Fibroblast of villous mesenchyme (primary cell): ENCODE data around the gene IPO4. TPM values are rescaled to one million over a fixed set of nuclear protein-coding genes. Genes with fewer than 3 reads are reported as not detected.
"Not testable (repeated sequence)": the region's sequence is repeated elsewhere in the genome, so short reads cannot be mapped to it uniquely, and the experiment has no call there.

Experiments
- DNase-seq: peaks from one replicate; pipeline ENCODE4 v3.0.0-alpha.2; 2010; ENCODE audit warnings: low read depth
- H3K4me3 ChIP-seq: 2 replicates; pipeline ENCODE4 v1.5.1; 2011; ENCODE audit warnings: low read depth, mild to moderate bottlenecking, low read length
- total RNA-seq: library from RNA; depleted of rRNA; stranded (reverse); fragments of >200 nt; gene quantifications from 2 replicates; pipeline ENCODE4 v1.2.3, GENCODE V29; 2012
- TF ChIP-seq, protein P1 (sequence below): IDR thresholded peaks from 2 replicates; pipeline ENCODE4 v1.5.1; 2012; ENCODE audit warnings: low read depth, mild to moderate bottlenecking, low read length; ENCODE audit not compliant: insufficient read depth

IPO4 gene
- total RNA-seq, 1 donor, result 41.9 TPM

DNA sequence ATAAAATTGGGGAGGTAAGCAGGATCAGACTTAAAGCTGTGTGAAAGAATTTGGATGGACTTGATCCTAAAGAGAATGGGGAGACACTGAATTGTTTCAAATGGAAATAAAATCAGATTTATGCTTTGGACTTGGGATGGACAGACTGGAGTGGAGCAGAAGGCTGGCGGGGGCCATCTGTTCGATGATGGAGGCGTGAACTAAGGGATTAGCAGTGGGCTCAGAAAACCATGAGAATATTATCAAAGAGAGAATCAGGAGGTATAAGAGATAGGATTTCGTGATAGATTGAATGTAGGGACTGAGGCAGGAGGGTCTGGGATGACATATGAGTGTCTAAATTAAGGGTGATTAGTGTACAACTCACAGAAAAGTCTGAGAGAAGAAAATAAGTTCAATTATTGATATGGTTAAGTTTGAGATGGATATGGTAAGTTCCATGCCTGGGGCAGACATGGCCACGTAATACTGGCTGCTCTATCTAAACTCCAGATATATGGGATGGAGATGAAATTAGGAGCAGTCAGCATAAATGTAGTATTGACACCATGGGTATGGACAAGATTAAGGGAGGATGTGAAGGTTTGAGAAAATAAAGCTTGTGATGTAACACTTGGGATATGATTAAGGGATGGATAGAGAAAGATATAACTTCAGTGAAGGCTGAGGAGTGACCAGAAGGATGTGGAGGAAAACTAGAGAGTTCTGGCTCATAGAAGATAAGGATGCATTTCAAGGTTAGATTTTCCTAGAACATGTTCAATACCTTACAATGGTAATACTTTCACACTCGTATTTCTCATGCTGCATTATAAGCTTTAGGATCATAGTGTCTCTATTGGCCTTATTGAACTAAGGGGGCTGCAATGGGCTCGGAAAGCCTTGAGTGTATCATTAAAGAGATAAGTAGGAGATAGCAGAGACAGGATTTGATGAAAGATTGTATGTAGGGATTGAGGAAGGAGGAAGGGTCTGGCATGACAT is 15.8 kb upstream of the IPO4 start:
- DNase-seq, result no peak
- H3K4me3 ChIP-seq, result no peak overlapping the region
- TF ChIP-seq, protein P1, sequence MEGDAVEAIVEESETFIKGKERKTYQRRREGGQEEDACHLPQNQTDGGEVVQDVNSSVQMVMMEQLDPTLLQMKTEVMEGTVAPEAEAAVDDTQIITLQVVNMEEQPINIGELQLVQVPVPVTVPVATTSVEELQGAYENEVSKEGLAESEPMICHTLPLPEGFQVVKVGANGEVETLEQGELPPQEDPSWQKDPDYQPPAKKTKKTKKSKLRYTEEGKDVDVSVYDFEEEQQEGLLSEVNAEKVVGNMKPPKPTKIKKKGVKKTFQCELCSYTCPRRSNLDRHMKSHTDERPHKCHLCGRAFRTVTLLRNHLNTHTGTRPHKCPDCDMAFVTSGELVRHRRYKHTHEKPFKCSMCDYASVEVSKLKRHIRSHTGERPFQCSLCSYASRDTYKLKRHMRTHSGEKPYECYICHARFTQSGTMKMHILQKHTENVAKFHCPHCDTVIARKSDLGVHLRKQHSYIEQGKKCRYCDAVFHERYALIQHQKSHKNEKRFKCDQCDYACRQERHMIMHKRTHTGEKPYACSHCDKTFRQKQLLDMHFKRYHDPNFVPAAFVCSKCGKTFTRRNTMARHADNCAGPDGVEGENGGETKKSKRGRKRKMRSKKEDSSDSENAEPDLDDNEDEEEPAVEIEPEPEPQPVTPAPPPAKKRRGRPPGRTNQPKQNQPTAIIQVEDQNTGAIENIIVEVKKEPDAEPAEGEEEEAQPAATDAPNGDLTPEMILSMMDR, result no peak

DNA sequence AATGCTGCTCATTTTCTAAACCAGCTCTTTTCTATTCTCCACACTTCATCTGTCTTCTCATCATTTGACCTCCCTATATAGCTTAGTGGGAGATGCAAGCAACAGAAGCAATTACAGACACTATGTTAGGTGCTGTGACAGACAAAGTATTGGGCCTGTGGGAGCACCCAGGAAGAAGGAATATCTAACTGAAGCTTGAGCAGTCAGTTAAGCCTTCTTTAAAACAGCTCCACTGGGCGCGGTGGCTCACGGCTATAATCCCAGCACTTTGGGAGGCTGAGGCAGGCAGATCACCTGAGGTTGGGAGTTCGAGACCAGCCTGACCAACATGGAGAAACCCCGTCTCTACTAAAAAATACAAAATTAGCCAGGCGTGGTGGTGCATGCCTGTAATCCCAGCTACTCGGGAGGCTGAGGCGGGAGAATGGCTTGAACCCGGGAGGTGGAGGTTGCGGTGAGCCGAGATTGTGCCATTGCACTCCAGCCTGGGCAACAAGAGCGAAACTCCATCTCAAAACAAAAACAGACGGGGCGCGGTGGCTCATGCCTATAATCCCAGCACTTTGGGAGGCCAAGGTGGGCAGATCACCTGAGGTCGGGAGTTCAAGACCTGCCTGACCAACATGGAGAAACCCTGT is 14.8 kb upstream of the IPO4 start:
- not testable (repeated sequence) for H3K4me3 ChIP-seq, DNase-seq

DNA sequence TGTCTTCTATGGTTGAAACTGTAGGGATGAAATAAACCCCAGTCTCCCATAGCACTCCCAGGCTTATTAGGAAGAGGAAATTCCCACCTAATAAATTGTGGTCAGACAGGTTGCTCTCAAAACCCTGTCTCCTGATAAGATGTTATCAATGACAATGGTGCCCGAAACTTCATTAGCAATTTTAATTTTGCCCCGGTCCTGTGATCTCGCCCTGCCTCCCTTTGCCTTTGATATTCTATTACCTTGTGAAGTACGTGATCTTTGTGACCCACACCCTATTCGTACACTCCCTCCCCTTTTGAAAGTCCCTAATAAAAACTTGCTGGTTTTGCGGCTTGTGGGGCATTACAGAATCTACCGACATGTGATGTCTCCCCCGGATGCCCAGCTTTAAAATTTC is 13.9 kb upstream of the IPO4 start:
- H3K4me3 ChIP-seq, DNase-seq: not testable (repeated sequence)

DNA sequence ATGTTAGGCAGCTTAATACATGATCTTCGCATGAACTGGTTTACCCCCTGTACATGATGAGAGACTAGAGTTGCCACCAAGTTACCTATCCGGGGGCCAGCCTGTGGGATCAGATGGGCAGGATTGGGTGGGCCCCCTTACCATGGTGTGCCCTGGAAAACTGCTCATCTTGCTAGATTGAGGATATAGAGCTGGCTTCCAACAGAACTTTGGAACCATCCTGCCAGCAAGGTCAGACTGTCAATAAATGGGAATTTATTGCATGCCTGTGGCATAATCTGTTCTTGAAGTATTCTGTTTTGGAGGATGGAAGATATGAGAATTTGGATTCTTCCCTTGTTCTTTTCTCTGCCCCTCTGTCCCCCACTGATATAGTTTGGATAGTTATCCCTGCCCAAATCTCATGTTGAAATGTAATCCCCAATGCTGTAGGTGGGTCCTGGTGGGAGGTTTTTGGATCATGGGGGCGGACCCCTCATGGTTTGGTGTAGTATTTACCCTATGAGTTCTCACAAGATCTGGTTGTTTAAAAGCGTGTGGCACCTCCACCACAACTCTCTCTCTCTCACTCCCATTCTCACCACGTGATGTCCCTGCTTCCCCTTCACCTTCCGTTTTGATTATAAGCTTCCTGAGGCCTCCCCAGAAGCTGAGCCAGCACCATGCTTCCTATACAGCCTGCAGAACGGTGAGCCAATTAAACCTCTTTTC is 10.4 kb upstream of the IPO4 start:
- TF ChIP-seq, protein P1, result no peak
- no peak overlapping the region for H3K4me3 ChIP-seq
- no peak for DNase-seq

DNA sequence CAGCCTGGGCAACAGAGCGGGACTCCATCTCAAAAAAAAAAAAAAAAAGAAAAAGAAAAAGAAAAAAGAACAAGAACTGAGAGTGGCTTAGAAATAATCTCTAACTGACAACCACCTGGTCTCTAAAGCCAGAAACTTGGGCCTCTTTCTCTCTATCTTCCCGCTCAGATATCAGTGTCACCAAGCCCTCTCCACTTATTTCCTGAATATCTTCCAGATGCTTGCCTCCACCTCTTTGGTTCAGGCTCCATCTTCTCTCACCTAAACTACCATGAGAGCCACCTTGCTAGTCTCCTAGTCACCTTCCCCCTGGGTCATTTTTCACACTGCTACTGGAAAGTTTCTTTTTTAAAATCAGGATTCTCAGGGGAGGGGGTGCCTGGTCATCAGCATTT is 8.4 kb upstream of the IPO4 start:
- peak overlapping the region; percentile 12 for H3K4me3 ChIP-seq
- DNase-seq, result no peak

DNA sequence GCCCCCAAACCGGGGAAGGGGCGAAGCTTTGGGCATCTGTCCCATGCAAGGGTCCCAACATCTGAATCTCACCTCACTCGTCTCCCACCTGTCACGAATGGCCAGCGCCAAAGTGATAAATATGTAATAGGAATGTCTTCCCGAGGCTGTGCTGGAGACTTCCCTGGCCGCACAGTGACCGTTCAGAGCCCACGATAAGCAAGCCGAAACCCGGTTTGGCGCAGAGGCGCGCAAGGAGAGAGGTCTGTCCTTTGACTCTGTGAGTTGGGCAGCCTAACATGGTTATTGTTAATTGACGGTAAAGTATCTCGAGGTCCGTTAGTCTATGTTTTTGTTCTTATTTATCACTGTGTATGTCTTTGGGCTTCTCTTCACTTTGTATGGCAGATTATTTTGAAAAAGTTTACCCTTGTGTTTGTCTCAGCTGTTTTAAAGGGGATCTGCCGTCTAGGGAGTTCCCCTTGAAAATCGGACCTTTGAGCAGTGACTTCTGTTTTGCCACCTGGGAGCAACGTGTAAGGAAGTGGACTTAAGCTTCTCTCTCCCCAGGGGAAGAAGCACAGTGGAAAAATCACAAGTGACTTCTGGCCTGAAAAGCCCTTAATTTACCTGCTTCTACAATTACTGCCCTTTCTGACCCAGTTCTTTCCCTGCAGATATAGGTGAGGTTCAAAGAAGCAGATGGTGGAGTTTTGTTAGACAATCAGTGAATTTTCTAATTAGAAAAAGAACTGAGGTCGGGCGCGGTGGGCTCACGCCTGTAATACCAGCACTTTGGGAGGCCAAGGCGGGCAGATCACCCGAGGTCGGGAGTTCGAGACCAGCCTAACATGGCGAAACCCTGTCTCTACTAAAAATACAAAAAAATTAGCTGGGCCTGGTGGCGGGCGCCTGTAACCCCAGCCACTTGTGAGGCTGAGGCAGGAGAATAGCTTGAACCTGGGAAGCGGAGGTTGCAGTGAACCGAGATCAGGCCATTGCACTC is 7.7 kb upstream of the IPO4 start:
- TF ChIP-seq, protein P1, result no peak
- H3K4me3 ChIP-seq, result peak overlapping the region; percentile 84
- peak; percentile 39 for DNase-seq

More for the DNA sequence above, 8.4 kb upstream of the IPO4 start:
- TF ChIP-seq, protein P1, result no peak
